H9 (cell line): ENCODE measurements around the gene SPTBN5. TPM values are rescaled to one million over a fixed set of nuclear protein-coding genes. Genes with fewer than 3 reads are reported as not detected.

ENCODE experiments used
- DNase-seq: peaks from one replicate; pipeline ENCODE4 v3.0.0-alpha.2; 2017
- H2AFZ ChIP-seq: one replicate; pipeline ENCODE4 v1.6.1; 2013; ENCODE audit warnings: mild to moderate bottlenecking, low read length, control low read depth, moderate library complexity
- H2AK5ac ChIP-seq: 2 replicates; pipeline ENCODE4 v1.6.1; 2013; ENCODE audit warnings: low read length, control low read depth, mixed read lengths; ENCODE audit not compliant: insufficient read length
- H2BK120ac ChIP-seq: one replicate; pipeline ENCODE4 v1.6.1; 2013; ENCODE audit warnings: low read depth, mild to moderate bottlenecking, low read length, control low read depth, inconsistent platforms; ENCODE audit not compliant: poor library complexity, severe bottlenecking
- H2BK12ac ChIP-seq: 2 replicates; pipeline ENCODE4 v1.6.1; 2013; ENCODE audit warnings: low read length, control low read depth, mixed read lengths, low read depth; ENCODE audit not compliant: insufficient read length
- H2BK15ac ChIP-seq: 2 replicates; pipeline ENCODE4 v1.6.1; 2013; ENCODE audit warnings: low read depth, low read length, control low read depth
- H2BK20ac ChIP-seq: one replicate; pipeline ENCODE4 v1.6.1; 2013; ENCODE audit warnings: low read depth, mild to moderate bottlenecking, low read length, control low read depth, inconsistent platforms; ENCODE audit not compliant: poor library complexity, severe bottlenecking
- H2BK5ac ChIP-seq: 2 replicates; pipeline ENCODE4 v1.6.1; 2013; ENCODE audit warnings: low read length, control low read depth, mixed read lengths; ENCODE audit not compliant: insufficient read length
- H3K14ac ChIP-seq: 2 replicates; pipeline ENCODE4 v1.6.1; 2013; ENCODE audit warnings: low read length, control low read depth; ENCODE audit not compliant: insufficient read depth
- H3K18ac ChIP-seq: 2 replicates; pipeline ENCODE4 v1.6.1; 2013; ENCODE audit warnings: low read depth, mild to moderate bottlenecking, mixed read lengths, low read length, control low read depth; ENCODE audit not compliant: insufficient read length
- H3K23ac ChIP-seq: 2 replicates; pipeline ENCODE4 v1.6.1; 2013; ENCODE audit warnings: low read length, control low read depth, mixed read lengths, low read depth; ENCODE audit not compliant: insufficient read length
- H3K23me2 ChIP-seq: 2 replicates; pipeline ENCODE4 v1.6.1; 2013; ENCODE audit warnings: low read depth, mild to moderate bottlenecking, mixed read lengths, low read length, control low read depth; ENCODE audit not compliant: insufficient read length, poor library complexity, severe bottlenecking
- H3K27ac ChIP-seq: 2 replicates; pipeline ENCODE4 v1.5.1; 2013; ENCODE audit warnings: low read length, control low read depth, mixed read lengths, low read depth; ENCODE audit not compliant: insufficient read length
- H3K27me3 ChIP-seq: 2 replicates; pipeline ENCODE4 v1.6.1; 2013; ENCODE audit warnings: low read length, control low read depth, inconsistent platforms; ENCODE audit not compliant: insufficient read depth
- H3K4ac ChIP-seq: 2 replicates; pipeline ENCODE4 v1.6.1; 2013; ENCODE audit warnings: low read depth, mild to moderate bottlenecking, control low read depth, inconsistent platforms, low read length, moderate library complexity
- H3K4me1 ChIP-seq: 2 replicates; pipeline ENCODE4 v1.6.1; 2013; ENCODE audit warnings: low read length, control low read depth, inconsistent platforms; ENCODE audit not compliant: insufficient read depth
- H3K4me2 ChIP-seq: 2 replicates; pipeline ENCODE4 v1.6.1; 2013; ENCODE audit warnings: low read length, control low read depth, mixed read lengths; ENCODE audit not compliant: insufficient read length, insufficient read depth
- H3K56ac ChIP-seq: 2 replicates; pipeline ENCODE4 v1.6.1; 2013; ENCODE audit warnings: low read depth, mild to moderate bottlenecking, mixed read lengths, low read length, control low read depth; ENCODE audit not compliant: insufficient read length
- H3K79me1 ChIP-seq: 2 replicates; pipeline ENCODE4 v1.6.1; 2013; ENCODE audit warnings: low read depth, mild to moderate bottlenecking, moderate library complexity, low read length, control low read depth, inconsistent platforms; ENCODE audit not compliant: insufficient read depth, poor library complexity, severe bottlenecking
- H3K79me2 ChIP-seq: 2 replicates; pipeline ENCODE4 v1.6.1; 2013; ENCODE audit warnings: low read length, control low read depth, inconsistent platforms; ENCODE audit not compliant: insufficient read depth
- H3K9ac ChIP-seq: 2 replicates; pipeline ENCODE4 v1.6.1; 2013; ENCODE audit warnings: low read length, control low read depth, mixed read lengths; ENCODE audit not compliant: insufficient read length; ENCODE audit errors: extremely low read depth
- H3K9me3 ChIP-seq: one replicate; pipeline ENCODE4 v1.6.1; 2013; ENCODE audit warnings: low read depth, low read length, inconsistent platforms; ENCODE audit not compliant: control insufficient read depth
- H3T11ph ChIP-seq: one replicate; pipeline ENCODE4 v1.6.1; 2013; ENCODE audit warnings: mild to moderate bottlenecking, low read length, control low read depth, inconsistent platforms
- H4K20me1 ChIP-seq: one replicate; pipeline ENCODE4 v1.6.1; 2013; ENCODE audit not compliant: control insufficient read depth, insufficient read length, insufficient read depth
- H4K5ac ChIP-seq: 2 replicates; pipeline ENCODE4 v1.6.1; 2013; ENCODE audit warnings: low read depth, mild to moderate bottlenecking, mixed read lengths, low read length, control low read depth; ENCODE audit not compliant: insufficient read length
- H4K8ac ChIP-seq: replicated peaks from 2 replicates; pipeline ENCODE4 v1.6.1; 2013; ENCODE audit warnings: low read length, control low read depth, mixed read lengths, low read depth; ENCODE audit not compliant: insufficient read length
- H4K91ac ChIP-seq: 2 replicates; pipeline ENCODE4 v1.6.1; 2013; ENCODE audit warnings: low read depth, mild to moderate bottlenecking, moderate library complexity, mixed read lengths, low read length, control low read depth; ENCODE audit not compliant: insufficient read length
- H3K27ac Mint-ChIP-seq, 3 experiments: 2 replicates in 2 of 3; 3 replicates in 1 of 3; pipeline ENCODE4 v1.8.0; 2020 to 2021; ENCODE audit warnings: mixed read lengths in 3 of 3, mild to moderate bottlenecking in 1 of 3, moderate library complexity in 1 of 3
- H3K27me3 Mint-ChIP-seq: 2 replicates; pipeline ENCODE4 v1.8.0; 2021; ENCODE audit warnings: low read depth, mild to moderate bottlenecking, moderate library complexity, mixed read lengths
- H3K36me3 Mint-ChIP-seq, 3 experiments: 2 replicates in 2 of 3; 3 replicates in 1 of 3; pipeline ENCODE4 v1.8.0; 2020 to 2021; ENCODE audit warnings: low read depth in 3 of 3, mixed read lengths in 3 of 3; ENCODE audit not compliant: insufficient read depth in 1 of 3
- H3K4me1 Mint-ChIP-seq, 2 experiments: 2 replicates each; pipeline ENCODE4 v1.8.0; 2020; ENCODE audit warnings: mixed read lengths in 2 of 2
- H3K4me3 Mint-ChIP-seq, 2 experiments: 2 replicates in 1 of 2; 3 replicates in 1 of 2; pipeline ENCODE4 v1.8.0; 2020 to 2021; ENCODE audit warnings: mild to moderate bottlenecking in 2 of 2, mixed read lengths in 2 of 2, moderate library complexity in 1 of 2
- H3K9me3 Mint-ChIP-seq, 2 experiments: 2 replicates in 1 of 2; 3 replicates in 1 of 2; pipeline ENCODE4 v1.8.0; 2020; ENCODE audit warnings: mild to moderate bottlenecking in 2 of 2, mixed read lengths in 2 of 2, moderate library complexity in 1 of 2
- CTCF ChIP-seq: fragments of 200-600 bp; sonication (generic); conservative IDR thresholded peaks from 3 replicates; pipeline ENCODE4 v1.8.0; 2021; ENCODE audit warnings: antibody characterized with exemption, mild to moderate bottlenecking
- WGBS: extraction: QIAGEN DNeasy Blood & Tissue Kit; methylation state at CpG from one replicate; pipeline ENCODE4 v1.1.7; 2013; ENCODE audit warnings: missing lambda C conversion rate, low lambda C conversion rate, mixed read lengths; ENCODE audit not compliant: insufficient read length; ENCODE audit errors: extremely low coverage; 5-methylcytosine and 5-hydroxymethylcytosine counted together
- total RNA-seq: library from RNA; stranded (reverse); gene quantifications from 2 replicates; pipeline ENCODE4 v1.2.1, GENCODE V29; 2021

The SPTBN5 gene
- total RNA-seq, 1 experiment from 2014 or later, result 0.90 TPM

GRCh38 chr15:41884458-41884857, 9.4 kb downstream of the SPTBN5 start:
- Histone ChIP-seq H3K9ac (no peak overlapping the region), H3K18ac (no peak overlapping the region), H3K14ac (no peak overlapping the region), H3K9me3 (no peaks in the 10 kb centered on the region), H2BK5ac (no peak overlapping the region), H3K4ac (no peak overlapping the region), H2AFZ (no peak overlapping the region), H4K8ac (no peak overlapping the region), H3K23me2 (peaks cover 3% of the 10 kb centered on the region), H3K4me2 (no peak overlapping the region), H2BK15ac (no peak overlapping the region), H2BK12ac (no peak overlapping the region), H3K79me2 (no peaks in the 10 kb centered on the region), H4K91ac (no peak overlapping the region), H2BK20ac (no peak overlapping the region), H2AK5ac (no peak overlapping the region), H3K79me1 (no peaks in the 10 kb centered on the region), H3K23ac (no peak overlapping the region), H3K56ac (no peak overlapping the region), H4K20me1 (no peaks in the 10 kb centered on the region), H4K5ac (no peak overlapping the region), H3K27ac (no peak overlapping the region), H3K4me1 (no peaks in the 10 kb centered on the region), H3T11ph (no peak overlapping the region), H3K27me3 (peaks cover 7% of the 10 kb centered on the region; the same call in 1 of the 2 replicates), H2BK120ac (no peak overlapping the region)
- peaks cover 6 to 10% of the 10 kb centered on the region in 2 experiments for H3K4me1 Mint-ChIP-seq
- H3K27me3 Mint-ChIP-seq, result peaks cover 45% of the 10 kb centered on the region
- no peak for DNase-seq
- no peak overlapping the region for H3K4me3 Mint-ChIP-seq
- peaks cover 0 to 1% (median 0%) of the 10 kb centered on the region in 3 experiments; a peak in 2 of 7 replicates for H3K36me3 Mint-ChIP-seq
- H3K27ac Mint-ChIP-seq, result no peak overlapping the region
- TF ChIP-seq CTCF, result no peak
- H3K9me3 Mint-ChIP-seq, result no peaks in the 10 kb centered on the region; a peak in 1 of 5 replicates
- WGBS, result no CpG with 5 or more reads among the region's 7 CpGs
